ENCODE measurements around the gene CEP131. TPM values are rescaled to one million over a fixed set of nuclear protein-coding genes. Genes with fewer than 3 reads are reported as not detected.

CEP131 gene
- total RNA-seq, 1 donor from 2014 or later: 26.8 TPM

DNA sequence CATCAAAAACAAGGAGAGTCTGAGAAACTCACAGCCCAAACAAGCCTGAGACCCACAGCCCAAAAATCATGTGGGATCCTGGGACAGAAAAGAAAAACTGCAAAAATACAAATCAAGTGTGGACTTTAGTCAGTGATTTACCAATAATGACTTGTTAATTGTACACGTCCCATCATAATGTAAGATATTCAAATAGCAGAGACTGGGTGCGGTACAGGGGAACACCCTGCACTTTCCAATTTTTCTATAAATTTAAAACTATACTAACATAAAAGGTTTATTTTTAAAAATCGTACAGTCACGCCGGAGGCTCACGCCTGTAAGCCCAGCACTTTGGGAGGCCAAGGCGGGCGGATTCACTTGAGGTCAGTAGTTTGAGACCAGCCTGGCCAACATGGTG, 8.8 kb downstream of the CEP131 start:
- Mint-ChIP-seq H3K4me3 (no peak overlapping the region), H3K27ac (no peak overlapping the region), H3K27me3 (no peaks in the 10 kb centered on the region), H3K9me3 (no peaks in the 10 kb centered on the region), H3K4me1 (ENCODE audit: unreplicated experiment) (no peaks in the 10 kb centered on the region), H3K36me3 (peaks cover 8% of the 10 kb centered on the region)
- TF ChIP-seq, protein P1, sequence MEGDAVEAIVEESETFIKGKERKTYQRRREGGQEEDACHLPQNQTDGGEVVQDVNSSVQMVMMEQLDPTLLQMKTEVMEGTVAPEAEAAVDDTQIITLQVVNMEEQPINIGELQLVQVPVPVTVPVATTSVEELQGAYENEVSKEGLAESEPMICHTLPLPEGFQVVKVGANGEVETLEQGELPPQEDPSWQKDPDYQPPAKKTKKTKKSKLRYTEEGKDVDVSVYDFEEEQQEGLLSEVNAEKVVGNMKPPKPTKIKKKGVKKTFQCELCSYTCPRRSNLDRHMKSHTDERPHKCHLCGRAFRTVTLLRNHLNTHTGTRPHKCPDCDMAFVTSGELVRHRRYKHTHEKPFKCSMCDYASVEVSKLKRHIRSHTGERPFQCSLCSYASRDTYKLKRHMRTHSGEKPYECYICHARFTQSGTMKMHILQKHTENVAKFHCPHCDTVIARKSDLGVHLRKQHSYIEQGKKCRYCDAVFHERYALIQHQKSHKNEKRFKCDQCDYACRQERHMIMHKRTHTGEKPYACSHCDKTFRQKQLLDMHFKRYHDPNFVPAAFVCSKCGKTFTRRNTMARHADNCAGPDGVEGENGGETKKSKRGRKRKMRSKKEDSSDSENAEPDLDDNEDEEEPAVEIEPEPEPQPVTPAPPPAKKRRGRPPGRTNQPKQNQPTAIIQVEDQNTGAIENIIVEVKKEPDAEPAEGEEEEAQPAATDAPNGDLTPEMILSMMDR (conservative IDR thresholded peaks at IDR 0.05): no peak
- no peak for DNase-seq (ENCODE audit: extremely low spot score, unreplicated experiment)

DNA sequence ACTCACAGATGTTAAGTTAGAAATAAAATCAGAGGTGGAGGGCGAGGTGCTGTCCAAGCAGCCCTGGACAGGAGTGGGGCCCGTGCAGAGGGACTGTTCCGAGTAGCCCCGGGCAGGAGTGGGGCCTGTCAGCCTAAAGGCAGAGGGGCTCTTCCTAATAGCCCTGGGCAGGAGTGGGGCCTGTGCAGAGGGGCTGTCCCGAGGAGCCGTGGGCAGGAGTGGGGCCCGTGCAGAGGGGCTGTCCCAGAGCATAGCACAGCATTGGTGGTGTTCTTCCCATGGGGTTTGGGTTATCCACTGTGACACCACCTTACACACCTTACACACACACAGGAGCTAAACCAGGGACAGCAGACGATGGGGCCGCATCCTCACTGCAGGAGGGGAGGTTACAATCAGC, 10.4 kb downstream of the CEP131 start:
- Mint-ChIP-seq H3K27ac (no peak overlapping the region), H3K27me3 (no peaks in the 10 kb centered on the region), H3K4me1 (ENCODE audit: unreplicated experiment) (no peaks in the 10 kb centered on the region), H3K36me3 (peaks cover 4% of the 10 kb centered on the region), H3K4me3 (no peak overlapping the region), H3K9me3 (no peaks in the 10 kb centered on the region)
- TF ChIP-seq, protein P1 (conservative IDR thresholded peaks at IDR 0.05): no peak
- no peak for DNase-seq (ENCODE audit: extremely low spot score, unreplicated experiment)

DNA sequence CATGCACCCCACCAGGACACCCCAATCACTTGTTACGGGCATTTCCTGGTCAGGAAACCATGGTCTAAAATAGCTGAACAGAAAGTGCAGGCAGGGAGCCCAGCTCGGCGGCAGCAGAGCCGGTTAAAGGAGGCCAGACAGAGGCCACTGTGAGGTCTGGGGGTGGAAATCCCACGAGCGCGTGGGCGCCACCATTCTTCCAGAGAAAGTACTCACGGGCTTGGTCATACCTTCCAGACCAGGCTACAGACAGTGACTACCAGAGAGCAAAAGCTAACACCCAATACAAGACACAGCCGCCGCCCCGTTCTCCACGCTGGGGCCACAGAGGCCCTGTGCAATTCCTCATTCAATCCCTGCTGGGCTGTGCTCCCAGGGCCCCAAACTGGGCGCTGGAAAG, 11.9 kb downstream of the CEP131 start:
- DNase-seq (ENCODE audit: extremely low spot score, unreplicated experiment): no peak
- Mint-ChIP-seq H3K27ac (no peak overlapping the region), H3K36me3 (no peaks in the 10 kb centered on the region), H3K4me3 (no peak overlapping the region), H3K9me3 (no peaks in the 10 kb centered on the region), H3K4me1 (ENCODE audit: unreplicated experiment) (no peaks in the 10 kb centered on the region), H3K27me3 (no peaks in the 10 kb centered on the region)
- TF ChIP-seq, protein P1 (conservative IDR thresholded peaks at IDR 0.05): no peak

DNA sequence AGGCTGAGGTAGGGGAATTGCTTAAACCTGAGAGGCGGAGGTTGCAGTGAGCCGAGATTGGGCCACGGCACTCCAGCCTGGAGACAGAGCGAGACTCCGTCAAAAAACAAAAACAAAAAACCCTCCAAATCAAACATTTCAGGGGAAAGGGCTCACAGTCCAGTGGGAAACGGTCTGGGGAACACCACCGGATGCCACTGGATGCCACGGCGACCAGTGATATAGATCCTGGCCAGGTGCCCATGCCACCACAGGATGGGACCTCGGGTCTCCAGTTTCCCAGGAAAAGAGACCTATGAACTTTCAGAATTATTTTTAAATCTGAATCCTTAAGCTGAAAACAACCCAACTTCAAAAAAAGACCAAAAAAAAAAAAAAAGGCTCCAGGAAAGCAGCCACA, 12.3 kb downstream of the CEP131 start:
- no peak overlapping the region for H3K4me3 Mint-ChIP-seq
- H3K27ac Mint-ChIP-seq: no peak overlapping the region

DNA sequence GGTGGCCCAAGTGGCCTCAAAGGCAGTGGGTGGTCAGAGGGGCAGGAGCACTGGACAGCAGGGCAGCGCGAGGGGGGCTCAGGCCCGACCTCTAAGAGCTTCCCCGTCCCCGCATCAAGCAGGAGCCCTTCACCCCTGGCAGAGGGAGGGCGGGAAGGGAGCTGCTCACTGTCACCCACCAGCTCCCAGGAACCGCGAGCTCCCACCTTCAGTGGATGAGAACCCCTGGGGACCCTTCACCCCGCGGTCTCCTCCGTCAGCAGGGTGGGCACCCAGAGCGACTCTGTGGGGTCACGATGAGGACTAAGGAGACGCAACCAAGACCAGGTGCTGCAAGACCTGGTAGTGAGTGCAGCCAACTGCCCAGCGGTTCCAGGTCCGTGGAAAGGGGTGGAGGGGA, 13.6 kb downstream of the CEP131 start:
- Mint-ChIP-seq H3K4me3 (no peak overlapping the region), H3K27ac (no peak overlapping the region), H3K36me3 (no peaks in the 10 kb centered on the region)

More for the DNA sequence above, 12.3 kb downstream of the CEP131 start:
- H3K36me3 Mint-ChIP-seq: no peaks in the 10 kb centered on the region
- no peaks in the 10 kb centered on the region for H3K9me3 Mint-ChIP-seq
- no peaks in the 10 kb centered on the region for H3K27me3 Mint-ChIP-seq
- DNase-seq (ENCODE audit: extremely low spot score, unreplicated experiment): no peak
- TF ChIP-seq, protein P1 (conservative IDR thresholded peaks at IDR 0.05): no peak
- H3K4me1 Mint-ChIP-seq (ENCODE audit: unreplicated experiment): no peaks in the 10 kb centered on the region

More for the DNA sequence above, 13.6 kb downstream of the CEP131 start:
- DNase-seq (ENCODE audit: extremely low spot score, unreplicated experiment): no peak
- H3K4me1 Mint-ChIP-seq (ENCODE audit: unreplicated experiment): no peaks in the 10 kb centered on the region
- H3K27me3 Mint-ChIP-seq: no peaks in the 10 kb centered on the region
- H3K9me3 Mint-ChIP-seq: no peaks in the 10 kb centered on the region
- TF ChIP-seq, protein P1 (conservative IDR thresholded peaks at IDR 0.05): no peak

All from type B pancreatic cell (in vitro differentiated cells).